DOHH2 (cell line): ENCODE data around the gene KIAA1958.

Experiments
- EZH2phosphoT487 ChIP-seq: fragments of 200-600 bp; sonication (generic); IDR thresholded peaks from 2 replicates; pipeline ENCODE4 v1.6.1; 2017; ENCODE audit warnings: borderline replicate concordance, mild to moderate bottlenecking, antibody characterized with exemption, low read length, moderate library complexity, mixed read lengths
- TF ChIP-seq, protein P1 (sequence below): fragments of 200-600 bp; sonication (generic); IDR thresholded peaks from one replicate; pipeline ENCODE4 v1.5.1; 2014; ENCODE audit warnings: antibody characterized with exemption, mild to moderate bottlenecking, low read depth, low read length; ENCODE audit not compliant: poor library complexity, severe bottlenecking

DNA sequence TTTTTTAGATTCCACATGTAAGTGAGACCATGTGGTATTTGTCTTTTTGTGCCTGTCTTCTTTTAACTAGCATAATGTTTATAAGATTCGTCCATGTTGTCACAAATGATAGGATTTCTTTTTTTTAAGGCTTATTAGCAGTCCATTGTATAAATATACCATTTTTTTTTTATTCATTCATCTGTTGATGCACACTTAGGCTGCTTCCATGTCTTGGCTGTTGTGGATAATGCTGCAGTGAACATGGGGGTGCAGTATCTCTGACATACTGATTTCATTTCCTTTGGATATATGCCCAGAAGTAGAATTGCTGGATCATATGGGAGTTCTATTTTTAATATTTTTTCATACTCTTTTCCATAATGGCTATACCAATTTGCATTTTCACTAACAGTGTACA is 48.7 kb downstream of the KIAA1958 start:
- TF ChIP-seq, protein P1, sequence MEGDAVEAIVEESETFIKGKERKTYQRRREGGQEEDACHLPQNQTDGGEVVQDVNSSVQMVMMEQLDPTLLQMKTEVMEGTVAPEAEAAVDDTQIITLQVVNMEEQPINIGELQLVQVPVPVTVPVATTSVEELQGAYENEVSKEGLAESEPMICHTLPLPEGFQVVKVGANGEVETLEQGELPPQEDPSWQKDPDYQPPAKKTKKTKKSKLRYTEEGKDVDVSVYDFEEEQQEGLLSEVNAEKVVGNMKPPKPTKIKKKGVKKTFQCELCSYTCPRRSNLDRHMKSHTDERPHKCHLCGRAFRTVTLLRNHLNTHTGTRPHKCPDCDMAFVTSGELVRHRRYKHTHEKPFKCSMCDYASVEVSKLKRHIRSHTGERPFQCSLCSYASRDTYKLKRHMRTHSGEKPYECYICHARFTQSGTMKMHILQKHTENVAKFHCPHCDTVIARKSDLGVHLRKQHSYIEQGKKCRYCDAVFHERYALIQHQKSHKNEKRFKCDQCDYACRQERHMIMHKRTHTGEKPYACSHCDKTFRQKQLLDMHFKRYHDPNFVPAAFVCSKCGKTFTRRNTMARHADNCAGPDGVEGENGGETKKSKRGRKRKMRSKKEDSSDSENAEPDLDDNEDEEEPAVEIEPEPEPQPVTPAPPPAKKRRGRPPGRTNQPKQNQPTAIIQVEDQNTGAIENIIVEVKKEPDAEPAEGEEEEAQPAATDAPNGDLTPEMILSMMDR: no peak
- TF ChIP-seq EZH2phosphoT487: no peak
